ENCODE results near the gene ETS2.

ETS2 gene

GRCh38 chr21:38861989-38862683 lies 56.4 kb downstream of the ETS2 start:
- DNase-seq: no peak

- DNase-seq: no peak
These were observed 57.6 kb downstream of the ETS2 start for GRCh38 chr21:38863291-38863690.

GRCh38 chr21:38863843-38864363 lies 58.2 kb downstream of the ETS2 start:
- DNase-seq: no peak

GRCh38 chr21:38864964-38865363 lies 59.2 kb downstream of the ETS2 start:
- no peak for DNase-seq

- DNase-seq: peak; percentile 69
These were observed 63.5 kb downstream of the ETS2 start for GRCh38 chr21:38869196-38869595.

DNA sequence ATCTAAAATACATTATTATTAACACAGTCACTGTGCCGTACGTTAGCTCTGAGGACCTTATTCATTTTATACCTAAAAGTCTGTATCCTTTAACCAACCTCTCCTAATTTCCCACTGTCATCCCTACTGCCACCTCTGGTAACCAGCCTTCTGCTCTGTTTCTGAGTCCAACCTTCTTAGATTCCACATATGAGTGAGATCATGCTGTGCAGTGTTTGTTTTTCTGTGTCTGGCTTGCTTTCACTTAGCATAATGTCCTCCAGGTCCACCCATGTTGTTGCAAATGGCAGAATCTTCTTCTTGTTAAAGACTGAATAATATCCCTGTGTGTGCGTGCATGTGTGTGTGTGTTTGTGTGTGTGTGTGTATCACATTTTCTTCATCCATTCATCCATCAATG lies 64.2 kb downstream of the ETS2 start:
- DNase-seq: no peak

All from suppressor macrophage treated with lipopolysaccharide for 4 hours (primary cell).